Mesendoderm (in vitro differentiated cells): ENCODE results near the gene GAPT.

Experiments
- DNase-seq: peaks from one replicate; pipeline ENCODE4 v3.0.0; 2013
- H2AK5ac ChIP-seq: 2 replicates; pipeline ENCODE4 v1.6.1; 2013; ENCODE audit warnings: low read length, inconsistent platforms
- H2BK120ac ChIP-seq: 2 replicates; pipeline ENCODE4 v1.6.1; 2013; ENCODE audit warnings: low read depth, mild to moderate bottlenecking, low read length, moderate library complexity, mixed read lengths
- H2BK15ac ChIP-seq: replicated peaks from 2 replicates; pipeline ENCODE4 v1.6.1; 2013; ENCODE audit warnings: low read depth, mild to moderate bottlenecking, moderate library complexity
- H2BK5ac ChIP-seq: 2 replicates; pipeline ENCODE4 v1.6.1; 2013; ENCODE audit warnings: low read length, inconsistent platforms
- H3K18ac ChIP-seq: 2 replicates; pipeline ENCODE4 v1.6.1; 2013; ENCODE audit warnings: mild to moderate bottlenecking, low read length, mixed read lengths
- H3K23ac ChIP-seq: one replicate; pipeline ENCODE4 v1.6.1; 2013; ENCODE audit warnings: low read length
- H3K27ac ChIP-seq: 2 replicates; pipeline ENCODE4 v1.5.1; 2013; ENCODE audit warnings: low read depth, mild to moderate bottlenecking, inconsistent platforms, low read length, moderate library complexity
- H3K27me3 ChIP-seq: 2 replicates; pipeline ENCODE4 v1.6.1; 2013; ENCODE audit warnings: low read length, control low read depth, mild to moderate bottlenecking, inconsistent platforms; ENCODE audit not compliant: insufficient read depth, poor library complexity
- H3K36me3 ChIP-seq: 2 replicates; pipeline ENCODE4 v1.6.1; 2013; ENCODE audit warnings: low read length, inconsistent platforms; ENCODE audit not compliant: control insufficient read depth, insufficient read depth
- H3K4ac ChIP-seq: one replicate; pipeline ENCODE4 v1.6.1; 2013; ENCODE audit warnings: low read depth, mild to moderate bottlenecking, low read length, moderate library complexity
- H3K4me1 ChIP-seq: 2 replicates; pipeline ENCODE4 v1.6.1; 2013; ENCODE audit warnings: low read depth, low read length, inconsistent platforms; ENCODE audit not compliant: control insufficient read depth
- H3K4me2 ChIP-seq: 2 replicates; pipeline ENCODE4 v1.6.1; 2013; ENCODE audit warnings: low read length
- H3K4me3 ChIP-seq: 2 replicates; pipeline ENCODE4 v1.5.1; 2013; ENCODE audit warnings: mild to moderate bottlenecking, low read length
- H3K56ac ChIP-seq: one replicate; pipeline ENCODE4 v1.6.1; 2013; ENCODE audit warnings: low read length
- H3K79me1 ChIP-seq: 2 replicates; pipeline ENCODE4 v1.6.1; 2013; ENCODE audit warnings: low read length, inconsistent platforms
- H3K79me2 ChIP-seq: 2 replicates; pipeline ENCODE4 v1.6.1; 2013; ENCODE audit warnings: mild to moderate bottlenecking, low read length; ENCODE audit not compliant: control insufficient read depth, insufficient read depth
- H3K9ac ChIP-seq: 2 replicates; pipeline ENCODE4 v1.6.1; 2013; ENCODE audit warnings: low read length, inconsistent platforms
- H4K5ac ChIP-seq: one replicate; pipeline ENCODE4 v1.6.1; 2013; ENCODE audit warnings: low read length
- H4K8ac ChIP-seq: one replicate; pipeline ENCODE4 v1.6.1; 2013; ENCODE audit warnings: low read depth, mild to moderate bottlenecking, control low read depth, low read length, moderate library complexity
- WGBS: extraction: QIAGEN DNeasy Blood & Tissue Kit; methylation state at CpG from one replicate; pipeline ENCODE4 v1.1.7; 2013; ENCODE audit warnings: low lambda C conversion rate, missing lambda C conversion rate; ENCODE audit not compliant: insufficient coverage; ENCODE audit errors: extremely low coverage; 5-methylcytosine and 5-hydroxymethylcytosine counted together

The GAPT gene

GRCh38 chr5:58493141-58493540 lies 1.9 kb downstream of the GAPT start:
- no peak overlapping the region for H4K8ac ChIP-seq
- H2BK120ac ChIP-seq, result no peak overlapping the region
- H3K27ac ChIP-seq, result no peak overlapping the region
- H3K79me1 ChIP-seq, result no peaks in the 10 kb centered on the region
- H2BK15ac ChIP-seq, result no peak overlapping the region
- no peak overlapping the region for H2AK5ac ChIP-seq
- no peak overlapping the region for H2BK5ac ChIP-seq
- H3K27me3 ChIP-seq, result no peaks in the 10 kb centered on the region
- H4K5ac ChIP-seq, result no peak overlapping the region
- no peak for DNase-seq
- H3K4me2 ChIP-seq, result no peak overlapping the region
- no peak overlapping the region for H3K56ac ChIP-seq
- H3K4me1 ChIP-seq, result peaks cover 4% of the 10 kb centered on the region
- H3K4me3 ChIP-seq, result no peak overlapping the region
- H3K36me3 ChIP-seq, result no peaks in the 10 kb centered on the region
- no peak overlapping the region for H3K23ac ChIP-seq
- H3K79me2 ChIP-seq, result no peaks in the 10 kb centered on the region
- no peak overlapping the region for H3K4ac ChIP-seq
- no peak overlapping the region for H3K18ac ChIP-seq
- no peak overlapping the region for H3K9ac ChIP-seq

GRCh38 chr5:58496488-58496887 lies 5.3 kb downstream of the GAPT start:
- WGBS, result no CpG with 5 or more reads among the region's 3 CpGs
- no peaks in the 10 kb centered on the region for H3K79me1 ChIP-seq
- no peak overlapping the region for H3K56ac ChIP-seq

GRCh38 chr5:58497386-58497785 lies 6.2 kb downstream of the GAPT start:
- Histone ChIP-seq H3K36me3 (no peaks in the 10 kb centered on the region), H3K4me2 (no peak overlapping the region), H2BK120ac (no peak overlapping the region), H3K27me3 (no peaks in the 10 kb centered on the region), H3K9ac (no peak overlapping the region), H2BK5ac (no peak overlapping the region), H4K5ac (no peak overlapping the region), H3K79me1 (no peaks in the 10 kb centered on the region), H3K4me1 (peaks cover 2% of the 10 kb centered on the region), H2AK5ac (no peak overlapping the region), H3K4ac (no peak overlapping the region), H3K56ac (no peak overlapping the region), H3K18ac (no peak overlapping the region), H3K4me3 (no peak overlapping the region), H3K23ac (no peak overlapping the region), H3K27ac (no peak overlapping the region), H3K79me2 (no peaks in the 10 kb centered on the region), H4K8ac (no peak overlapping the region), H2BK15ac (no peak overlapping the region)
- no peak for DNase-seq
- no CpG with 5 or more reads among the region's 5 CpGs for WGBS

More at GRCh38 chr5:58496488-58496887, 5.3 kb downstream of the GAPT start:
- peaks cover 2% of the 10 kb centered on the region for H3K4me1 ChIP-seq
- no peaks in the 10 kb centered on the region for H3K36me3 ChIP-seq
- no peak overlapping the region for H3K18ac ChIP-seq
- H3K9ac ChIP-seq, result no peak overlapping the region
- no peak overlapping the region for H3K23ac ChIP-seq
- H2BK15ac ChIP-seq, result no peak overlapping the region
- no peak overlapping the region for H3K4me3 ChIP-seq
- no peak overlapping the region for H2AK5ac ChIP-seq
- H3K27ac ChIP-seq, result no peak overlapping the region
- no peak overlapping the region for H4K5ac ChIP-seq
- no peak overlapping the region for H4K8ac ChIP-seq
- no peak overlapping the region for H2BK120ac ChIP-seq
- H3K4ac ChIP-seq, result no peak overlapping the region
- no peaks in the 10 kb centered on the region for H3K79me2 ChIP-seq
- no peak overlapping the region for H2BK5ac ChIP-seq
- no peaks in the 10 kb centered on the region for H3K27me3 ChIP-seq
- H3K4me2 ChIP-seq, result no peak overlapping the region
- peak; percentile 54 for DNase-seq

GRCh38 chr5:58497921-58498320 lies 6.7 kb downstream of the GAPT start:
- no peak overlapping the region for H3K23ac ChIP-seq
- no peak overlapping the region for H2BK5ac ChIP-seq
- no peaks in the 10 kb centered on the region for H3K27me3 ChIP-seq
- no peak overlapping the region for H3K4me3 ChIP-seq
- no peak overlapping the region for H3K4ac ChIP-seq
- no peak overlapping the region for H3K56ac ChIP-seq
- H3K4me1 ChIP-seq, result peaks cover 2% of the 10 kb centered on the region
- H3K18ac ChIP-seq, result no peak overlapping the region
- no peaks in the 10 kb centered on the region for H3K79me2 ChIP-seq
- H2BK120ac ChIP-seq, result no peak overlapping the region
- no peak for DNase-seq
- H2AK5ac ChIP-seq, result no peak overlapping the region
- H3K79me1 ChIP-seq, result no peaks in the 10 kb centered on the region
- H3K9ac ChIP-seq, result no peak overlapping the region
- no peak overlapping the region for H2BK15ac ChIP-seq
- no peak overlapping the region for H4K5ac ChIP-seq
- no peak overlapping the region for H3K27ac ChIP-seq
- no peak overlapping the region for H3K4me2 ChIP-seq
- no peak overlapping the region for H4K8ac ChIP-seq
- no peaks in the 10 kb centered on the region for H3K36me3 ChIP-seq

- no peak overlapping the region for H3K23ac ChIP-seq
- H3K56ac ChIP-seq, result no peak overlapping the region
- H4K5ac ChIP-seq, result no peak overlapping the region
- no peak overlapping the region for H3K4me2 ChIP-seq
- H3K79me2 ChIP-seq, result no peaks in the 10 kb centered on the region
- H3K79me1 ChIP-seq, result no peaks in the 10 kb centered on the region
- no peak overlapping the region for H2BK15ac ChIP-seq
- no peak overlapping the region for H2AK5ac ChIP-seq
- H4K8ac ChIP-seq, result no peak overlapping the region
- H2BK5ac ChIP-seq, result peak overlapping the region; percentile 31
- no peak overlapping the region for H3K9ac ChIP-seq
- no CpG with 5 or more reads among the region's 2 CpGs for WGBS
- DNase-seq, result peak; percentile 60
- H3K4me3 ChIP-seq, result no peak overlapping the region
- no peak overlapping the region for H3K4ac ChIP-seq
- no peaks in the 10 kb centered on the region for H3K27me3 ChIP-seq
- H3K18ac ChIP-seq, result no peak overlapping the region
- H2BK120ac ChIP-seq, result no peak overlapping the region
- peaks cover 2% of the 10 kb centered on the region for H3K4me1 ChIP-seq
- H3K36me3 ChIP-seq, result no peaks in the 10 kb centered on the region
- no peak overlapping the region for H3K27ac ChIP-seq
Observed at GRCh38 chr5:58498340-58498942, 7.2 kb downstream of the GAPT start.

- Histone ChIP-seq H3K56ac (no peak overlapping the region), H3K23ac (no peak overlapping the region), H4K5ac (no peak overlapping the region), H3K27me3 (no peaks in the 10 kb centered on the region), H3K27ac (no peak overlapping the region), H3K4me2 (no peak overlapping the region), H3K4me1 (peaks cover 2% of the 10 kb centered on the region), H3K36me3 (no peaks in the 10 kb centered on the region), H4K8ac (no peak overlapping the region), H2BK5ac (no peak overlapping the region), H3K18ac (no peak overlapping the region), H3K4ac (no peak overlapping the region), H3K9ac (no peak overlapping the region), H3K79me1 (no peaks in the 10 kb centered on the region), H2AK5ac (no peak overlapping the region), H3K4me3 (no peak overlapping the region), H2BK15ac (no peak overlapping the region), H2BK120ac (no peak overlapping the region), H3K79me2 (no peaks in the 10 kb centered on the region)
- WGBS, result no CpG with 5 or more reads among the region's 3 CpGs
- DNase-seq, result peak; percentile 74
Observed at GRCh38 chr5:58499231-58499630, 8.0 kb downstream of the GAPT start.
